ENCODE data around the gene COL5A1. TPM values are rescaled to one million over a fixed set of nuclear protein-coding genes. Genes with fewer than 3 reads are reported as not detected.

The COL5A1 gene
- total RNA-seq, 1 donor: 0.21 TPM

GRCh38 chr9:134880484-134881312 lies 239.1 kb downstream of the COL5A1 start, which contains the start of gene FCN2:
Gene FCN2 (plus strand): TSS chr9:134880810. CDS start chr9:134880822, 12 bp downstream.
- Histone ChIP-seq H3K9me3 (ENCODE audit: low read depth, low read length) (no peaks in the 10 kb centered on the region), H3K4me3 (ENCODE audit: low read length) (no peak within 1 kb of the TSS), H3K4me1 (ENCODE audit: insufficient read depth, low read length) (no peaks in the 10 kb centered on the region), H3K27me3 (ENCODE audit: insufficient read depth, low read length) (no peaks in the 10 kb centered on the region)

- no peak overlapping the region for H3K4me3 ChIP-seq (ENCODE audit: low read length)
Observed at GRCh38 chr9:134881313-134881670, 239.7 kb downstream of the COL5A1 start.

GRCh38 chr9:134882204-134882785 lies 240.7 kb downstream of the COL5A1 start:
- Histone ChIP-seq H3K4me3 (ENCODE audit: low read length) (no peak overlapping the region), H3K27me3 (ENCODE audit: insufficient read depth, low read length) (no peaks in the 10 kb centered on the region), H3K9me3 (ENCODE audit: low read depth, low read length) (no peaks in the 10 kb centered on the region), H3K4me1 (ENCODE audit: insufficient read depth, low read length) (no peaks in the 10 kb centered on the region)

More at GRCh38 chr9:134881313-134881670, 239.7 kb downstream of the COL5A1 start:
- Histone ChIP-seq H3K27me3 (ENCODE audit: insufficient read depth, low read length) (no peaks in the 10 kb centered on the region), H3K9me3 (ENCODE audit: low read depth, low read length) (no peaks in the 10 kb centered on the region), H3K4me1 (ENCODE audit: insufficient read depth, low read length) (no peaks in the 10 kb centered on the region)

GRCh38 chr9:134883040-134883782 lies 241.6 kb downstream of the COL5A1 start:
- no peaks in the 10 kb centered on the region for H3K27me3 ChIP-seq (ENCODE audit: insufficient read depth, low read length)
- no peaks in the 10 kb centered on the region for H3K9me3 ChIP-seq (ENCODE audit: low read depth, low read length)
- H3K4me1 ChIP-seq (ENCODE audit: insufficient read depth, low read length): peaks cover 8% of the 10 kb centered on the region
- H3K4me3 ChIP-seq (ENCODE audit: low read length): no peak overlapping the region

- no peaks in the 10 kb centered on the region for H3K27me3 ChIP-seq (ENCODE audit: insufficient read depth, low read length)
Observed at GRCh38 chr9:134884492-134884891, 242.9 kb downstream of the COL5A1 start.

GRCh38 chr9:134885001-134885678 lies 243.5 kb downstream of the COL5A1 start:
- Histone ChIP-seq H3K27me3 (ENCODE audit: insufficient read depth, low read length) (no peaks in the 10 kb centered on the region), H3K4me1 (ENCODE audit: insufficient read depth, low read length) (peaks cover 8% of the 10 kb centered on the region), H3K9me3 (ENCODE audit: low read depth, low read length) (no peaks in the 10 kb centered on the region), H3K4me3 (ENCODE audit: low read length) (no peak overlapping the region)

More at GRCh38 chr9:134884492-134884891, 242.9 kb downstream of the COL5A1 start:
- Histone ChIP-seq H3K4me3 (ENCODE audit: low read length) (no peak overlapping the region), H3K4me1 (ENCODE audit: insufficient read depth, low read length) (peaks cover 8% of the 10 kb centered on the region), H3K9me3 (ENCODE audit: low read depth, low read length) (no peaks in the 10 kb centered on the region)

GRCh38 chr9:134885679-134886412 lies 244.2 kb downstream of the COL5A1 start:
- Histone ChIP-seq H3K27me3 (ENCODE audit: insufficient read depth, low read length) (no peaks in the 10 kb centered on the region), H3K4me1 (ENCODE audit: insufficient read depth, low read length) (peaks cover 9% of the 10 kb centered on the region), H3K9me3 (ENCODE audit: low read depth, low read length) (no peaks in the 10 kb centered on the region), H3K4me3 (ENCODE audit: low read length) (no peak overlapping the region)

- Histone ChIP-seq H3K4me1 (ENCODE audit: insufficient read depth, low read length) (peaks cover 15% of the 10 kb centered on the region), H3K4me3 (ENCODE audit: low read length) (no peak overlapping the region), H3K9me3 (ENCODE audit: low read depth, low read length) (no peaks in the 10 kb centered on the region), H3K27me3 (ENCODE audit: insufficient read depth, low read length) (no peaks in the 10 kb centered on the region)
Observed at GRCh38 chr9:134886413-134886913, 244.9 kb downstream of the COL5A1 start.

- no peaks in the 10 kb centered on the region for H3K27me3 ChIP-seq (ENCODE audit: insufficient read depth, low read length)
Observed at GRCh38 chr9:134887219-134887618, 245.6 kb downstream of the COL5A1 start.

GRCh38 chr9:134887686-134888602 lies 246.3 kb downstream of the COL5A1 start:
- peaks cover 22% of the 10 kb centered on the region for H3K4me1 ChIP-seq (ENCODE audit: insufficient read depth, low read length)
- no peak overlapping the region for H3K4me3 ChIP-seq (ENCODE audit: low read length)
- H3K9me3 ChIP-seq (ENCODE audit: low read depth, low read length): no peaks in the 10 kb centered on the region
- H3K27me3 ChIP-seq (ENCODE audit: insufficient read depth, low read length): no peaks in the 10 kb centered on the region

More at GRCh38 chr9:134887219-134887618, 245.6 kb downstream of the COL5A1 start:
- H3K4me3 ChIP-seq (ENCODE audit: low read length): no peak overlapping the region
- H3K9me3 ChIP-seq (ENCODE audit: low read depth, low read length): no peaks in the 10 kb centered on the region
- peaks cover 20% of the 10 kb centered on the region for H3K4me1 ChIP-seq (ENCODE audit: insufficient read depth, low read length)

- H3K4me3 ChIP-seq (ENCODE audit: low read length): no peak overlapping the region
- no peaks in the 10 kb centered on the region for H3K27me3 ChIP-seq (ENCODE audit: insufficient read depth, low read length)
- H3K4me1 ChIP-seq (ENCODE audit: insufficient read depth, low read length): peaks cover 22% of the 10 kb centered on the region
- H3K9me3 ChIP-seq (ENCODE audit: low read depth, low read length): no peaks in the 10 kb centered on the region
Observed at GRCh38 chr9:134888603-134889190, 247.1 kb downstream of the COL5A1 start.

GRCh38 chr9:134889386-134890154 lies 248.0 kb downstream of the COL5A1 start:
- no peak overlapping the region for H3K4me3 ChIP-seq (ENCODE audit: low read length)
- no peaks in the 10 kb centered on the region for H3K27me3 ChIP-seq (ENCODE audit: insufficient read depth, low read length)
- H3K9me3 ChIP-seq (ENCODE audit: low read depth, low read length): no peaks in the 10 kb centered on the region
- peaks cover 22% of the 10 kb centered on the region for H3K4me1 ChIP-seq (ENCODE audit: insufficient read depth, low read length)

Data from mononuclear cell (primary cell).